ENCODE data around the gene SLIT1.

Gene SLIT1

GRCh38 chr10:96978621-96979154 lies 207.1 kb downstream of the SLIT1 start:
- H2AFZ ChIP-seq (ENCODE audit: low read depth, low read length) = no peak overlapping the region
- H3K9me3 ChIP-seq (ENCODE audit: low read length) = peaks cover 8% of the 10 kb centered on the region
- peaks cover 27% of the 10 kb centered on the region for H3K36me3 ChIP-seq (ENCODE audit: insufficient read depth, low read length)
- no peaks in the 10 kb centered on the region for H3K27me3 ChIP-seq (ENCODE audit: insufficient read depth, low read length)
- no peaks in the 10 kb centered on the region for H3K4me1 ChIP-seq (ENCODE audit: insufficient read depth, low read length)
- no peak overlapping the region for H3K4me3 ChIP-seq (ENCODE audit: low read length)

GRCh38 chr10:96975136-96975535 lies 210.6 kb downstream of the SLIT1 start:
- no peak overlapping the region for H2AFZ ChIP-seq (ENCODE audit: low read depth, low read length)
- H3K4me3 ChIP-seq (ENCODE audit: low read length) = no peak overlapping the region
- no peaks in the 10 kb centered on the region for H3K36me3 ChIP-seq (ENCODE audit: insufficient read depth, low read length)
- no peaks in the 10 kb centered on the region for H3K27me3 ChIP-seq (ENCODE audit: insufficient read depth, low read length)
- peaks cover 14% of the 10 kb centered on the region for H3K4me1 ChIP-seq (ENCODE audit: insufficient read depth, low read length)
- H3K9me3 ChIP-seq (ENCODE audit: low read length) = no peaks in the 10 kb centered on the region

GRCh38 chr10:96973809-96974747 lies 211.7 kb downstream of the SLIT1 start:
- H2AFZ ChIP-seq (ENCODE audit: low read depth, low read length) = no peak overlapping the region
- no peaks in the 10 kb centered on the region for H3K36me3 ChIP-seq (ENCODE audit: insufficient read depth, low read length)
- H3K9me3 ChIP-seq (ENCODE audit: low read length) = no peaks in the 10 kb centered on the region
- no peak overlapping the region for H3K4me3 ChIP-seq (ENCODE audit: low read length)
- H3K4me1 ChIP-seq (ENCODE audit: insufficient read depth, low read length) = peaks cover 14% of the 10 kb centered on the region
- no peaks in the 10 kb centered on the region for H3K27me3 ChIP-seq (ENCODE audit: insufficient read depth, low read length)

GRCh38 chr10:96972264-96972663 lies 213.5 kb downstream of the SLIT1 start:
- Histone ChIP-seq H3K4me3 (ENCODE audit: low read length) (no peak overlapping the region), H3K9me3 (ENCODE audit: low read length) (no peaks in the 10 kb centered on the region), H3K4me1 (ENCODE audit: insufficient read depth, low read length) (peaks cover 14% of the 10 kb centered on the region), H3K36me3 (ENCODE audit: insufficient read depth, low read length) (no peaks in the 10 kb centered on the region), H3K27me3 (ENCODE audit: insufficient read depth, low read length) (no peaks in the 10 kb centered on the region), H2AFZ (ENCODE audit: low read depth, low read length) (no peak overlapping the region)

- H2AFZ ChIP-seq (ENCODE audit: low read depth, low read length) = no peak overlapping the region
- no peaks in the 10 kb centered on the region for H3K9me3 ChIP-seq (ENCODE audit: low read length)
- no peak overlapping the region for H3K4me3 ChIP-seq (ENCODE audit: low read length)
- peaks cover 14% of the 10 kb centered on the region for H3K4me1 ChIP-seq (ENCODE audit: insufficient read depth, low read length)
- H3K27me3 ChIP-seq (ENCODE audit: insufficient read depth, low read length) = no peaks in the 10 kb centered on the region
- H3K36me3 ChIP-seq (ENCODE audit: insufficient read depth, low read length) = no peaks in the 10 kb centered on the region
Observed at GRCh38 chr10:96971324-96971723, 214.4 kb downstream of the SLIT1 start.

GRCh38 chr10:96968682-96969423 lies 216.9 kb downstream of the SLIT1 start:
- Histone ChIP-seq H3K4me3 (ENCODE audit: low read length) (no peak overlapping the region), H2AFZ (ENCODE audit: low read depth, low read length) (no peak overlapping the region), H3K27me3 (ENCODE audit: insufficient read depth, low read length) (no peaks in the 10 kb centered on the region), H3K9me3 (ENCODE audit: low read length) (no peaks in the 10 kb centered on the region), H3K4me1 (ENCODE audit: insufficient read depth, low read length) (peaks cover 14% of the 10 kb centered on the region), H3K36me3 (ENCODE audit: insufficient read depth, low read length) (no peaks in the 10 kb centered on the region)

- H3K27me3 ChIP-seq (ENCODE audit: insufficient read depth, low read length) = no peaks in the 10 kb centered on the region
- H3K36me3 ChIP-seq (ENCODE audit: insufficient read depth, low read length) = no peaks in the 10 kb centered on the region
- no peak overlapping the region for H2AFZ ChIP-seq (ENCODE audit: low read depth, low read length)
- H3K9me3 ChIP-seq (ENCODE audit: low read length) = no peaks in the 10 kb centered on the region
- peaks cover 14% of the 10 kb centered on the region for H3K4me1 ChIP-seq (ENCODE audit: insufficient read depth, low read length)
- H3K4me3 ChIP-seq (ENCODE audit: low read length) = no peak overlapping the region
Observed at GRCh38 chr10:96967847-96968246, 217.9 kb downstream of the SLIT1 start.

DNA sequence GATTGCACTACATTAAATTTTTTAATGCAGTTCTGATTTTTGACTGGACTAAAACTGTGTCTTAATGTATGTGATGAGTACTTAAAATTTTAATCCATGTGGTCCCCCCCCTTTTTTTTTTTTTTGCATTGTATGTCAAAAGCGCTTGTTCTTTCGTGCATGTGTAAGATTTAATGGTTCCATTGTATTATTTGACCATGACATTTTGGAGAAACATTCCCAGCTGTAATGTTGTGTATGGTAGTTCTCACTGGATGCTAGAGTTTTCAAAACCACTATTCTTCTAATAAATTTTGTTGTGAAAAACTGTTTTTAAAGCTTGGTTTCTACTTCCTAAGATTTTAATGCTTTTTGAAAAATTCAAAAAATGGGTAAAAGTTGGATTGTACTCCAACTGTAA lies 221.6 kb downstream of the SLIT1 start:
- peaks cover 8% of the 10 kb centered on the region for H3K36me3 ChIP-seq (ENCODE audit: insufficient read depth, low read length)
- no peak overlapping the region for H3K4me3 ChIP-seq (ENCODE audit: low read length)
- no peaks in the 10 kb centered on the region for H3K9me3 ChIP-seq (ENCODE audit: low read length)
- no peaks in the 10 kb centered on the region for H3K4me1 ChIP-seq (ENCODE audit: insufficient read depth, low read length)
- H3K27me3 ChIP-seq (ENCODE audit: insufficient read depth, low read length) = no peaks in the 10 kb centered on the region
- H2AFZ ChIP-seq (ENCODE audit: low read depth, low read length) = no peak overlapping the region

DNA sequence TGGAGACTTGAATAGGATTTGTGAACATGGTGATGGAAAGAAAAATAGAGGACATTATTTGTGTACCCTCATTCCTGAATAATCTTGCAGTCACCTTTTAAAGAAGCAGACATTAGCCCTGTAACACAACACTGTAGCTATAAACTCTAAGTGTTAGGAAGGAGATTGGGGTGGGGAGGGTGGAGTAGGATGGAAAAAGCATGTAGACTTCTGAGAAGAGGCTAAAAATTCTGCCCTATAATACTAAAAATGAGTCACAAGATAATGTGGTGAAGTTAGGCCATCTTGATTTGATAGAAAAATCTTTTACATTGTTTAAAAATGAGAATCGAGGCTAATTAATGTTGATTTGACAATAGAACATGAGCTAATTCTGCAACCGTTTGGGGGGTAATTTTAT lies 224.9 kb downstream of the SLIT1 start:
- no peak overlapping the region for H2AFZ ChIP-seq (ENCODE audit: low read depth, low read length)
- H3K36me3 ChIP-seq (ENCODE audit: insufficient read depth, low read length) = peaks cover 28% of the 10 kb centered on the region
- H3K4me3 ChIP-seq (ENCODE audit: low read length) = no peak overlapping the region
- H3K4me1 ChIP-seq (ENCODE audit: insufficient read depth, low read length) = no peaks in the 10 kb centered on the region
- H3K27me3 ChIP-seq (ENCODE audit: insufficient read depth, low read length) = no peaks in the 10 kb centered on the region
- no peaks in the 10 kb centered on the region for H3K9me3 ChIP-seq (ENCODE audit: low read length)

DNA sequence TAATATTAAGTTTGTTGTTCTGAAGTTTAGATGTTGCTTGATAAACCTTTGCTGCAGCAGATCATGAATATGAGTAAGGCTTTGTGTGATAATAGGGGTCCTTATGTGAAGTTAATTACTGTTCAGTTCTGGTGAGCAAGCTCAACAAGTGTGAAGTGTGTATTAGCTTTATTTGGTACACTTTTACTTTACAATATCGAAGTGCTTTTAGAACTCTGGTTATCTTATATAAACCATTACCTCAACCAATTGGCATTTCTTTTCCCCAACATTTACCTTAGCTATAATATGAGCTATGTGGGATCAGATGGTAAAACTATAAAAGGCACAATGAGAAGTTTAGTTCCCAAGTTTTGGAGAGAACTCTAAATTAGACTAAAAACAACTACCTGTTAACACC lies 226.0 kb downstream of the SLIT1 start:
- Histone ChIP-seq H3K36me3 (ENCODE audit: insufficient read depth, low read length) (peaks cover 40% of the 10 kb centered on the region), H3K9me3 (ENCODE audit: low read length) (no peaks in the 10 kb centered on the region), H2AFZ (ENCODE audit: low read depth, low read length) (no peak overlapping the region), H3K4me3 (ENCODE audit: low read length) (no peak overlapping the region), H3K4me1 (ENCODE audit: insufficient read depth, low read length) (no peaks in the 10 kb centered on the region), H3K27me3 (ENCODE audit: insufficient read depth, low read length) (no peaks in the 10 kb centered on the region)

DNA sequence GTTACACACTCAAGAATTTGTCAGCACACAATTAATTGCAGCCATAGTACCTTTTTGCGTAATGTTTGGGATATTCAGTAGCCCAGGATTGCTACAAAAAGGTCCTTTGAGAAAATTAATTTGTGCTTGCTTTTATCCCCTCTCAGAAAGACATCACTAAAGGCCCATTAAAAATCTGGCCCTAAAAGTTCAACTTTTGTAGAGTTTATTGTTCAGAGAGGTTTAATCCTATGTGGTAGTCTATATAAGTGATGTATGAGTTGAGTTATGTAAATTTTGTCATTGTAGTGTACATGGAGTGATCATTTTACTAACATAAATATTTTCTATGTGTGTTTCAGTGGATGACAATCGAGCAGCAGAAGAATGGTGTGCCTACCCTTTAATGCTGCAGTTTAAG lies 227.7 kb downstream of the SLIT1 start:
- Histone ChIP-seq H3K27me3 (ENCODE audit: insufficient read depth, low read length) (no peaks in the 10 kb centered on the region), H3K4me1 (ENCODE audit: insufficient read depth, low read length) (no peaks in the 10 kb centered on the region), H2AFZ (ENCODE audit: low read depth, low read length) (no peak overlapping the region), H3K36me3 (ENCODE audit: insufficient read depth, low read length) (peaks cover 51% of the 10 kb centered on the region), H3K4me3 (ENCODE audit: low read length) (no peak overlapping the region), H3K9me3 (ENCODE audit: low read length) (no peaks in the 10 kb centered on the region)

DNA sequence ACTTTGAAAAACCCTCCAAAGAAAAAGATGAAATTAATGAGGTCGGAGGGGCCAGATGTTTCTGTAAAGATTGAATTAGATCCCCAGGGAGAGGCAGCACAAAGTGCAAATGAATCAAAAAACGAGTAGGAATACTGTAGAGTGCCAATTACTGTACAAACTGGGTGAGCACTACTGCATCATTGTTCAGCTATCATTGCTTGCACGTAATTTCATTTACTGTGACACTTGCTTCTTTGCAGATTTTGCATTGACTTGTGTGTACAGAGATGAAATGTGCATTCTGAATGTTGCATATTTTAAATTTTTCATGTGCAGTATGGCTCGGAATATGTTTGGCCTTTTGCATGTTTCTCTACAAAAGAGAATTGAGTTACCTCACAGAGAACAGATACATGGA lies 230.0 kb downstream of the SLIT1 start:
- no peaks in the 10 kb centered on the region for H3K4me1 ChIP-seq (ENCODE audit: insufficient read depth, low read length)
- no peak overlapping the region for H2AFZ ChIP-seq (ENCODE audit: low read depth, low read length)
- no peaks in the 10 kb centered on the region for H3K27me3 ChIP-seq (ENCODE audit: insufficient read depth, low read length)
- no peak overlapping the region for H3K4me3 ChIP-seq (ENCODE audit: low read length)
- H3K36me3 ChIP-seq (ENCODE audit: insufficient read depth, low read length) = peaks cover 66% of the 10 kb centered on the region
- H3K9me3 ChIP-seq (ENCODE audit: low read length) = no peaks in the 10 kb centered on the region

- Histone ChIP-seq H2AFZ (ENCODE audit: low read depth, low read length) (no peak overlapping the region), H3K9me3 (ENCODE audit: low read length) (no peaks in the 10 kb centered on the region), H3K4me3 (ENCODE audit: low read length) (no peak overlapping the region), H3K4me1 (ENCODE audit: insufficient read depth, low read length) (no peaks in the 10 kb centered on the region), H3K27me3 (ENCODE audit: insufficient read depth, low read length) (no peaks in the 10 kb centered on the region), H3K36me3 (ENCODE audit: insufficient read depth, low read length) (peaks cover 64% of the 10 kb centered on the region)
Observed at GRCh38 chr10:96951954-96952353, 233.8 kb downstream of the SLIT1 start.

All from neuron (in vitro differentiated cells).